H9 (cell line): Measurements from ENCODE around the gene PLPPR5. TPM values are rescaled to one million over a fixed set of nuclear protein-coding genes. Genes with fewer than 3 reads are reported as not detected.

Source experiments
- DNase-seq: peaks from one replicate; pipeline ENCODE4 v3.0.0-alpha.2; 2017
- H2AFZ ChIP-seq: one replicate; pipeline ENCODE4 v1.6.1; 2013; ENCODE audit warnings: mild to moderate bottlenecking, low read length, control low read depth, moderate library complexity
- H2AK5ac ChIP-seq: 2 replicates; pipeline ENCODE4 v1.6.1; 2013; ENCODE audit warnings: low read length, control low read depth, mixed read lengths; ENCODE audit not compliant: insufficient read length
- H2BK120ac ChIP-seq: one replicate; pipeline ENCODE4 v1.6.1; 2013; ENCODE audit warnings: low read depth, mild to moderate bottlenecking, low read length, control low read depth, inconsistent platforms; ENCODE audit not compliant: poor library complexity, severe bottlenecking
- H2BK12ac ChIP-seq: 2 replicates; pipeline ENCODE4 v1.6.1; 2013; ENCODE audit warnings: low read length, control low read depth, mixed read lengths, low read depth; ENCODE audit not compliant: insufficient read length
- H2BK15ac ChIP-seq: 2 replicates; pipeline ENCODE4 v1.6.1; 2013; ENCODE audit warnings: low read depth, low read length, control low read depth
- H2BK20ac ChIP-seq: one replicate; pipeline ENCODE4 v1.6.1; 2013; ENCODE audit warnings: low read depth, mild to moderate bottlenecking, low read length, control low read depth, inconsistent platforms; ENCODE audit not compliant: poor library complexity, severe bottlenecking
- H2BK5ac ChIP-seq: 2 replicates; pipeline ENCODE4 v1.6.1; 2013; ENCODE audit warnings: low read length, control low read depth, mixed read lengths; ENCODE audit not compliant: insufficient read length
- H3K14ac ChIP-seq: 2 replicates; pipeline ENCODE4 v1.6.1; 2013; ENCODE audit warnings: low read length, control low read depth; ENCODE audit not compliant: insufficient read depth
- H3K18ac ChIP-seq: 2 replicates; pipeline ENCODE4 v1.6.1; 2013; ENCODE audit warnings: low read depth, mild to moderate bottlenecking, mixed read lengths, low read length, control low read depth; ENCODE audit not compliant: insufficient read length
- H3K23ac ChIP-seq: 2 replicates; pipeline ENCODE4 v1.6.1; 2013; ENCODE audit warnings: low read length, control low read depth, mixed read lengths, low read depth; ENCODE audit not compliant: insufficient read length
- H3K23me2 ChIP-seq: 2 replicates; pipeline ENCODE4 v1.6.1; 2013; ENCODE audit warnings: low read depth, mild to moderate bottlenecking, mixed read lengths, low read length, control low read depth; ENCODE audit not compliant: insufficient read length, poor library complexity, severe bottlenecking
- H3K27ac ChIP-seq: 2 replicates; pipeline ENCODE4 v1.5.1; 2013; ENCODE audit warnings: low read length, control low read depth, mixed read lengths, low read depth; ENCODE audit not compliant: insufficient read length
- H3K27me3 ChIP-seq: 2 replicates; pipeline ENCODE4 v1.6.1; 2013; ENCODE audit warnings: low read length, control low read depth, inconsistent platforms; ENCODE audit not compliant: insufficient read depth
- H3K4ac ChIP-seq: 2 replicates; pipeline ENCODE4 v1.6.1; 2013; ENCODE audit warnings: low read depth, mild to moderate bottlenecking, control low read depth, inconsistent platforms, low read length, moderate library complexity
- H3K4me1 ChIP-seq: 2 replicates; pipeline ENCODE4 v1.6.1; 2013; ENCODE audit warnings: low read length, control low read depth, inconsistent platforms; ENCODE audit not compliant: insufficient read depth
- H3K4me2 ChIP-seq: 2 replicates; pipeline ENCODE4 v1.6.1; 2013; ENCODE audit warnings: low read length, control low read depth, mixed read lengths; ENCODE audit not compliant: insufficient read length, insufficient read depth
- H3K56ac ChIP-seq: 2 replicates; pipeline ENCODE4 v1.6.1; 2013; ENCODE audit warnings: low read depth, mild to moderate bottlenecking, mixed read lengths, low read length, control low read depth; ENCODE audit not compliant: insufficient read length
- H3K79me1 ChIP-seq: 2 replicates; pipeline ENCODE4 v1.6.1; 2013; ENCODE audit warnings: low read depth, mild to moderate bottlenecking, moderate library complexity, low read length, control low read depth, inconsistent platforms; ENCODE audit not compliant: insufficient read depth, poor library complexity, severe bottlenecking
- H3K79me2 ChIP-seq: 2 replicates; pipeline ENCODE4 v1.6.1; 2013; ENCODE audit warnings: low read length, control low read depth, inconsistent platforms; ENCODE audit not compliant: insufficient read depth
- H3K9ac ChIP-seq: 2 replicates; pipeline ENCODE4 v1.6.1; 2013; ENCODE audit warnings: low read length, control low read depth, mixed read lengths; ENCODE audit not compliant: insufficient read length; ENCODE audit errors: extremely low read depth
- H3K9me3 ChIP-seq: one replicate; pipeline ENCODE4 v1.6.1; 2013; ENCODE audit warnings: low read depth, low read length, inconsistent platforms; ENCODE audit not compliant: control insufficient read depth
- H3T11ph ChIP-seq: one replicate; pipeline ENCODE4 v1.6.1; 2013; ENCODE audit warnings: mild to moderate bottlenecking, low read length, control low read depth, inconsistent platforms
- H4K20me1 ChIP-seq: one replicate; pipeline ENCODE4 v1.6.1; 2013; ENCODE audit not compliant: control insufficient read depth, insufficient read length, insufficient read depth
- H4K5ac ChIP-seq: 2 replicates; pipeline ENCODE4 v1.6.1; 2013; ENCODE audit warnings: low read depth, mild to moderate bottlenecking, mixed read lengths, low read length, control low read depth; ENCODE audit not compliant: insufficient read length
- H4K8ac ChIP-seq: replicated peaks from 2 replicates; pipeline ENCODE4 v1.6.1; 2013; ENCODE audit warnings: low read length, control low read depth, mixed read lengths, low read depth; ENCODE audit not compliant: insufficient read length
- H4K91ac ChIP-seq: 2 replicates; pipeline ENCODE4 v1.6.1; 2013; ENCODE audit warnings: low read depth, mild to moderate bottlenecking, moderate library complexity, mixed read lengths, low read length, control low read depth; ENCODE audit not compliant: insufficient read length
- H3K27ac Mint-ChIP-seq, 3 experiments: 2 replicates in 2 of 3; 3 replicates in 1 of 3; pipeline ENCODE4 v1.8.0; 2020 to 2021; ENCODE audit warnings: mixed read lengths in 3 of 3, mild to moderate bottlenecking in 1 of 3, moderate library complexity in 1 of 3
- H3K27me3 Mint-ChIP-seq: 2 replicates; pipeline ENCODE4 v1.8.0; 2021; ENCODE audit warnings: low read depth, mild to moderate bottlenecking, moderate library complexity, mixed read lengths
- H3K36me3 Mint-ChIP-seq, 3 experiments: 2 replicates in 2 of 3; 3 replicates in 1 of 3; pipeline ENCODE4 v1.8.0; 2020 to 2021; ENCODE audit warnings: low read depth in 3 of 3, mixed read lengths in 3 of 3; ENCODE audit not compliant: insufficient read depth in 1 of 3
- H3K4me1 Mint-ChIP-seq, 2 experiments: 2 replicates each; pipeline ENCODE4 v1.8.0; 2020; ENCODE audit warnings: mixed read lengths in 2 of 2
- H3K4me3 Mint-ChIP-seq, 2 experiments: 2 replicates in 1 of 2; 3 replicates in 1 of 2; pipeline ENCODE4 v1.8.0; 2020 to 2021; ENCODE audit warnings: mild to moderate bottlenecking in 2 of 2, mixed read lengths in 2 of 2, moderate library complexity in 1 of 2
- H3K9me3 Mint-ChIP-seq, 2 experiments: 2 replicates in 1 of 2; 3 replicates in 1 of 2; pipeline ENCODE4 v1.8.0; 2020; ENCODE audit warnings: mild to moderate bottlenecking in 2 of 2, mixed read lengths in 2 of 2, moderate library complexity in 1 of 2
- WGBS: extraction: QIAGEN DNeasy Blood & Tissue Kit; methylation state at CpG from one replicate; pipeline ENCODE4 v1.1.7; 2013; ENCODE audit warnings: missing lambda C conversion rate, low lambda C conversion rate, mixed read lengths; ENCODE audit not compliant: insufficient read length; ENCODE audit errors: extremely low coverage; 5-methylcytosine and 5-hydroxymethylcytosine counted together
- total RNA-seq: library from RNA; stranded (reverse); gene quantifications from 2 replicates; pipeline ENCODE4 v1.2.1, GENCODE V29; 2021
- TF ChIP-seq, protein P1 (sequence below): fragments of 200-600 bp; sonication (generic); conservative IDR thresholded peaks from 3 replicates; pipeline ENCODE4 v1.8.0; 2021; ENCODE audit warnings: antibody characterized with exemption, mild to moderate bottlenecking

Gene PLPPR5
- total RNA-seq, 1 experiment from 2014 or later: 1.4 TPM

DNA sequence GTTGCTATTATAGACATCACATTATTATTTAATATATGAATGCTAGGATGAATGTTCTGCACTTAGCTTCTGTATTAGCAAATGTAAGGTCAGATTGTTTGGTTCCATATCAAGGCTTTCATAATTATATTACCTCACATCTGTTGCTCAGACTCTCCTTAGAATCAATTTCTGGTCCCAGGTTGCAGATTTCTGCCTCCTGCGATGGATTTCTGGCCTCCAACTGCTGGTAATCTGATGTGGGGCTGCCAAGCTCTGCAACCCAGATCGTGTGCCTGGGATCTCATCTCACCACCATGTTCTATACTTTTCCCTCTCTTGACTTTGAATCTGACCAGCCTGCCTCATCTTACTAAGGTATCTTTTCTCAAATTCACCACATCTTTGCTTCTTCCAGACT, 25.2 kb downstream of the PLPPR5 start:
- no peaks in the 10 kb centered on the region for H3K27me3 Mint-ChIP-seq
- Histone ChIP-seq H2AFZ (no peak overlapping the region), H2BK20ac (no peak overlapping the region), H3K79me1 (no peaks in the 10 kb centered on the region), H4K91ac (no peak overlapping the region), H3K4ac (no peak overlapping the region), H3K23ac (no peak overlapping the region), H2BK120ac (no peak overlapping the region), H2BK12ac (no peak overlapping the region), H3K23me2 (no peaks in the 10 kb centered on the region), H3K27ac (no peak overlapping the region), H2BK5ac (no peak overlapping the region), H3K9ac (no peak overlapping the region), H4K5ac (no peak overlapping the region), H3K14ac (no peak overlapping the region), H3T11ph (no peak overlapping the region), H3K79me2 (no peaks in the 10 kb centered on the region), H3K4me2 (no peak overlapping the region), H2AK5ac (no peak overlapping the region), H2BK15ac (no peak overlapping the region), H3K9me3 (no peaks in the 10 kb centered on the region), H3K4me1 (no peaks in the 10 kb centered on the region; the same call in 1 of the 2 replicates), H3K56ac (no peak overlapping the region), H3K27me3 (no peaks in the 10 kb centered on the region), H3K18ac (no peak overlapping the region), H4K20me1 (no peaks in the 10 kb centered on the region), H4K8ac (no peak overlapping the region)
- H3K9me3 Mint-ChIP-seq: peaks cover 7 to 10% of the 10 kb centered on the region in 2 experiments
- H3K4me1 Mint-ChIP-seq: peaks cover 14 to 17% of the 10 kb centered on the region in 2 experiments
- WGBS: no CpG with 5 or more reads among the region's 2 CpGs
- H3K27ac Mint-ChIP-seq: no peak overlapping the region
- no peak for DNase-seq
- H3K4me3 Mint-ChIP-seq: no peak overlapping the region
- TF ChIP-seq, protein P1, sequence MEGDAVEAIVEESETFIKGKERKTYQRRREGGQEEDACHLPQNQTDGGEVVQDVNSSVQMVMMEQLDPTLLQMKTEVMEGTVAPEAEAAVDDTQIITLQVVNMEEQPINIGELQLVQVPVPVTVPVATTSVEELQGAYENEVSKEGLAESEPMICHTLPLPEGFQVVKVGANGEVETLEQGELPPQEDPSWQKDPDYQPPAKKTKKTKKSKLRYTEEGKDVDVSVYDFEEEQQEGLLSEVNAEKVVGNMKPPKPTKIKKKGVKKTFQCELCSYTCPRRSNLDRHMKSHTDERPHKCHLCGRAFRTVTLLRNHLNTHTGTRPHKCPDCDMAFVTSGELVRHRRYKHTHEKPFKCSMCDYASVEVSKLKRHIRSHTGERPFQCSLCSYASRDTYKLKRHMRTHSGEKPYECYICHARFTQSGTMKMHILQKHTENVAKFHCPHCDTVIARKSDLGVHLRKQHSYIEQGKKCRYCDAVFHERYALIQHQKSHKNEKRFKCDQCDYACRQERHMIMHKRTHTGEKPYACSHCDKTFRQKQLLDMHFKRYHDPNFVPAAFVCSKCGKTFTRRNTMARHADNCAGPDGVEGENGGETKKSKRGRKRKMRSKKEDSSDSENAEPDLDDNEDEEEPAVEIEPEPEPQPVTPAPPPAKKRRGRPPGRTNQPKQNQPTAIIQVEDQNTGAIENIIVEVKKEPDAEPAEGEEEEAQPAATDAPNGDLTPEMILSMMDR: no peak
- peaks cover 4 to 8% (median 4%) of the 10 kb centered on the region in 3 experiments; a peak in 3 of 7 replicates for H3K36me3 Mint-ChIP-seq
